ENCODE results near the gene CEP41.

Gene CEP41

DNA sequence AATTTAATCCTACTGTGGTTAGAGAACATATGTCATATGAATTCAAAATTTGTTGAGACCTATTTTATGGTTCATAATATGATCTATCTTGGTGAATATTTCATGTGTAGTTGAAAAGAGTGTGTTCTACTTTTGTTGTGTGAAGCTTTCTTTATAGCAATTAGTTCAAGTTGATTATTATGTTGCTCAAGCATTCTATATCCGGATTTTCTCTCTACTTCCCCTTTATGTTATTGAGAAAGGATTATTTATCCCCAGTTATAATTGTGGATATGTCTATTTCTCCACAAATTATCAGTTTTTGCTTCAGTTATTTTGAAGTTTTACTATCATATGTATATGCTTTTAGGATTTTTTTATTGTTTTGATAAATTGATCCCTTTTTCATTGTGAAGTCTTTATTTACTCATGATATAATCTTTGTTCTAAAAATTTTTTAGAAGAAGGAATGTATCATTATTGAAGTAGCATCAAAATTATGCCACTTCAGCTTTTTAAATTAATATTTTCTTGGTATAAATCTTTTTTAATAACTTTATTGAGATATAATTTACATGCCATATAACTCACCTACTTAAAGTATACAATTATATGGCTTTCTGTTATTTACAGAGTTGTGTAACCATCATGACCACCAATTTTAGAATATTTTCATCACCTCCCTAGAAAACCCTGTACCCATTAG is 39.0 kb upstream of the CEP41 start:
- H4K20me1 ChIP-seq (ENCODE audit: insufficient read depth, low read length), result no peaks in the 10 kb centered on the region
- TF ChIP-seq EZH2 (IDR thresholded peaks at IDR 0.05; ENCODE audit: borderline replicate concordance, low read length), result no peak
- TF ChIP-seq, protein P1, sequence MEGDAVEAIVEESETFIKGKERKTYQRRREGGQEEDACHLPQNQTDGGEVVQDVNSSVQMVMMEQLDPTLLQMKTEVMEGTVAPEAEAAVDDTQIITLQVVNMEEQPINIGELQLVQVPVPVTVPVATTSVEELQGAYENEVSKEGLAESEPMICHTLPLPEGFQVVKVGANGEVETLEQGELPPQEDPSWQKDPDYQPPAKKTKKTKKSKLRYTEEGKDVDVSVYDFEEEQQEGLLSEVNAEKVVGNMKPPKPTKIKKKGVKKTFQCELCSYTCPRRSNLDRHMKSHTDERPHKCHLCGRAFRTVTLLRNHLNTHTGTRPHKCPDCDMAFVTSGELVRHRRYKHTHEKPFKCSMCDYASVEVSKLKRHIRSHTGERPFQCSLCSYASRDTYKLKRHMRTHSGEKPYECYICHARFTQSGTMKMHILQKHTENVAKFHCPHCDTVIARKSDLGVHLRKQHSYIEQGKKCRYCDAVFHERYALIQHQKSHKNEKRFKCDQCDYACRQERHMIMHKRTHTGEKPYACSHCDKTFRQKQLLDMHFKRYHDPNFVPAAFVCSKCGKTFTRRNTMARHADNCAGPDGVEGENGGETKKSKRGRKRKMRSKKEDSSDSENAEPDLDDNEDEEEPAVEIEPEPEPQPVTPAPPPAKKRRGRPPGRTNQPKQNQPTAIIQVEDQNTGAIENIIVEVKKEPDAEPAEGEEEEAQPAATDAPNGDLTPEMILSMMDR (IDR thresholded peaks at IDR 0.05; ENCODE audit: low read length), result no peak
- no peak overlapping the region for H2AFZ ChIP-seq (ENCODE audit: low read length)

DNA sequence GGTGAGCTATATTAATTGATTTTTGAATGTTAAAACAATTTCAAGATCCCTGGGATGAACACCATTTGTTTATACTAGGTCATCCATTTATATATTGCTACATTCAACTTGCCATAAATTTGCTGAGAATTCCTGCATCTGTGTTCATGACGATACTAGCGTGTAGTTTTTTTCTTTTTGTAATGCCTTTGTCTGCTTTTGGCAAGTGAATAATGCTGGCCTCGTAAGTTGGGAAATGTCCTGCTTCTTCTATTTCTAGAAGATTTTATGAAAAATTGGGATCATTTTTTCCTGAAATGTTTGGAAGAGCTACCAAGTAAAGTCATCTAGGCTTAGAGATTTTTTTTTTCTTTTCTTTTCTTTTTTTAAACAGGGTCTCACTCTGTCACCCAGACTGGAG is 38.2 kb upstream of the CEP41 start:
- Histone ChIP-seq H2AFZ (ENCODE audit: low read length) (no peak overlapping the region), H3K27me3 (ENCODE audit: insufficient read depth, low read length) (peaks cover 8% of the 10 kb centered on the region; the same call in 1 of the 2 replicates), H3K4me3 (ENCODE audit: low read depth, low read length, poor library complexity, severe bottlenecking) (no peak overlapping the region), H3K79me2 (ENCODE audit: insufficient read depth, low read length) (no peaks in the 10 kb centered on the region), H3K4me2 (ENCODE audit: low read length) (no peak overlapping the region), H4K20me1 (ENCODE audit: insufficient read depth, low read length) (no peaks in the 10 kb centered on the region), H3K4me1 (ENCODE audit: insufficient read depth, low read length, severe bottlenecking) (no peaks in the 10 kb centered on the region), H3K9me2 (ENCODE audit: low read depth, low read length) (no peaks in the 10 kb centered on the region), H3K27ac (ENCODE audit: low read depth, low read length, poor library complexity, severe bottlenecking) (no peak overlapping the region), H3K9me3 (ENCODE audit: low read length) (peaks cover 6% of the 10 kb centered on the region; the same call in 1 of the 2 replicates), H3F3A (ENCODE audit: insufficient read depth, low read length) (no peaks in the 10 kb centered on the region), H3K9ac (ENCODE audit: low read length) (no peak overlapping the region), H3K36me3 (ENCODE audit: insufficient read depth, low read length) (no peaks in the 10 kb centered on the region; the same call in 1 of the 2 replicates)
- TF ChIP-seq, protein P1 (IDR thresholded peaks at IDR 0.05; ENCODE audit: low read length), result no peak
- no peak for TF ChIP-seq EZH2 (IDR thresholded peaks at IDR 0.05; ENCODE audit: borderline replicate concordance, low read length)

More for the DNA sequence above, 39.0 kb upstream of the CEP41 start:
- Histone ChIP-seq H3K4me3 (ENCODE audit: low read depth, low read length, poor library complexity, severe bottlenecking) (no peak overlapping the region), H3K4me2 (ENCODE audit: low read length) (no peak overlapping the region), H3K27ac (ENCODE audit: low read depth, low read length, poor library complexity, severe bottlenecking) (no peak overlapping the region), H3K9ac (ENCODE audit: low read length) (no peak overlapping the region), H3F3A (ENCODE audit: insufficient read depth, low read length) (no peaks in the 10 kb centered on the region), H3K9me3 (ENCODE audit: low read length) (peaks cover 6% of the 10 kb centered on the region; the same call in 1 of the 2 replicates), H3K4me1 (ENCODE audit: insufficient read depth, low read length, severe bottlenecking) (no peaks in the 10 kb centered on the region), H3K27me3 (ENCODE audit: insufficient read depth, low read length) (peaks cover 8% of the 10 kb centered on the region; the same call in 1 of the 2 replicates), H3K9me2 (ENCODE audit: low read depth, low read length) (no peaks in the 10 kb centered on the region), H3K79me2 (ENCODE audit: insufficient read depth, low read length) (no peaks in the 10 kb centered on the region), H3K36me3 (ENCODE audit: insufficient read depth, low read length) (no peaks in the 10 kb centered on the region; the same call in 1 of the 2 replicates)

DNA sequence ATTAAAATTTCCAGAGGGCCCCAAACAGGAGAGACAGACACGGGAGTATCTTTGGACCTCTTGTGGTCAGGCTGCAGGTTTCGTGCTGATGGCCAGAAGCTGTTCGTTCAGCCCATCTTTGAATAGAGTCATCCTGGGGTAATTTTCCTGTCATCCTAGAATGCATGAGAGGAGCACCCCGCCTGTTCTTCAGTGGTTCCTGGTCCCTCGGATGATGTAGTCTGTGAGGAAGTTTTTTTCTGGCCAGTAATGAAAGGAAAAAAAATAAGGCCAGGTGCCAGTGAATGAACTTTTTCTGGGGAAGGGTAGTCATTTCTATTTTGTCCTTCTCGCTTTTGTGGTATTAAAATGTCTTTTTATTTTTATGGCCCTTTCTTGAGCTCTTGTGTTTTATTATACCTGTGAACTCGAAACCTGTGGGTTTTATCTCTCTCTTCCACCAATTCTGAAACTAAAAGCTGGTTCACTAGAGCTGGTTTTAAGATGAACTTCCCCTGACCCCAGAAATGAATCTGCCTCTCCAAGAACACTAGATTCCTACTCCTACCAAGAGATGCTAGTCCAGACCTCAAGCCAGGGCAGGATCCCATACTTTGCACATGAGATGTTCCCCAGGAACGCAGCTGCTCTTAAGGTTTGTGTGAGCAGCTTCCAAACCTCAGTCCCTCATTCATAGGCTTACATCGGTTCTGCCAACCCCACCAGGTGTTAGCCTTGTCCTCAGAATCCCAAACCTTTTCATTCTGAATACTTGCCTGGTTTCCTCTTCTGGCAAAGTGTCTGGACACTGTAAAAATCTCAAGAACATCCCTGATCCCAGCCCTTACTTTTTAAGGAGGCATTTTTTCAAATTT is 35.7 kb upstream of the CEP41 start:
- H3K4me1 ChIP-seq (ENCODE audit: insufficient read depth, low read length, severe bottlenecking), result peaks cover 10% of the 10 kb centered on the region
- peaks cover 6% of the 10 kb centered on the region; the same call in 1 of the 2 replicates for H3K9me3 ChIP-seq (ENCODE audit: low read length)
- H3K36me3 ChIP-seq (ENCODE audit: insufficient read depth, low read length), result no peaks in the 10 kb centered on the region; the same call in 1 of the 2 replicates
- no peak overlapping the region for H3K9ac ChIP-seq (ENCODE audit: low read length)
- H3K27ac ChIP-seq (ENCODE audit: low read depth, low read length, poor library complexity, severe bottlenecking), result no peak overlapping the region
- H2AFZ ChIP-seq (ENCODE audit: low read length), result no peak overlapping the region
- H3K4me3 ChIP-seq (ENCODE audit: low read depth, low read length, poor library complexity, severe bottlenecking), result no peak overlapping the region
- H3F3A ChIP-seq (ENCODE audit: insufficient read depth, low read length), result no peaks in the 10 kb centered on the region
- H3K79me2 ChIP-seq (ENCODE audit: insufficient read depth, low read length), result no peaks in the 10 kb centered on the region
- no peaks in the 10 kb centered on the region for H4K20me1 ChIP-seq (ENCODE audit: insufficient read depth, low read length)
- no peaks in the 10 kb centered on the region for H3K9me2 ChIP-seq (ENCODE audit: low read depth, low read length)
- H3K27me3 ChIP-seq (ENCODE audit: insufficient read depth, low read length), result peaks cover 8% of the 10 kb centered on the region; the same call in 1 of the 2 replicates
- H3K4me2 ChIP-seq (ENCODE audit: low read length), result no peak overlapping the region
- TF ChIP-seq, protein P1 (IDR thresholded peaks at IDR 0.05; ENCODE audit: low read length), result no peak
- TF ChIP-seq EZH2 (IDR thresholded peaks at IDR 0.05; ENCODE audit: borderline replicate concordance, low read length), result no peak

Data from OCI-LY1 (cell line).